ENCODE measurements around the gene PCNX2.

The PCNX2 gene

DNA sequence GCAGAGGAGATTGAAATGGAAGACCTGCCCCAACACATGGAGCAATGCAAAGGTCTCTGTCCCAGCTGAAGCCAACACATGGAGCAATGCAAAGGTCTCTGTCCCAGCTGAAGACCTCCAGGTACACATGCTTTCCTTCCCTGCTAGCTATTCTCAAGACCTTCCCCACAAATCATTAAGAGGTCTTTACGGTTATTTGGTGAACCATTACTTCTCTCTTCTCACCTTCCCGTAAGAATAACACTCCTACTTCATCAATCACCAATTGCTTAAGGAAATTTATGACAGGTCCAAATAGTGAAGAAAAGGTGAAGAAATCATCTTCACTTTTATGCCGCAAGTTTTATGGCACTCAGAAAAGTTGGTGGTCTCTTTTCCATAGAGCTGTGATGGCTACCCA is 206.3 kb downstream of the PCNX2 start:
- no peak overlapping the region for H3K9ac ChIP-seq (ENCODE audit: low read length)
- no peaks in the 10 kb centered on the region for H3K36me3 ChIP-seq (ENCODE audit: low read length)
- no peaks in the 10 kb centered on the region for H3K27me3 ChIP-seq (ENCODE audit: low read length)
- H3K9me2 ChIP-seq (replicated peaks; ENCODE audit: insufficient read depth, low read length): no peaks in the 10 kb centered on the region
- H3F3A ChIP-seq (ENCODE audit: insufficient read depth): no peaks in the 10 kb centered on the region
- H3K4me3 ChIP-seq (ENCODE audit: insufficient read depth, low read length, poor library complexity, severe bottlenecking): no peak overlapping the region
- no peak for TF ChIP-seq EZH2phosphoT487 (conservative IDR thresholded peaks at IDR 0.05; ENCODE audit: low read length)
- H3K79me2 ChIP-seq (ENCODE audit: insufficient read depth, low read length): no peaks in the 10 kb centered on the region
- H3K9me3 ChIP-seq (ENCODE audit: insufficient read depth, low read length): no peaks in the 10 kb centered on the region
- no peak overlapping the region for H3K27ac ChIP-seq (ENCODE audit: low read depth, low read length)
- H2AFZ ChIP-seq (ENCODE audit: low read depth, low read length, severe bottlenecking): no peak overlapping the region
- no peaks in the 10 kb centered on the region for H4K20me1 ChIP-seq (ENCODE audit: low read depth, low read length)
- H3K4me2 ChIP-seq (ENCODE audit: low read depth, low read length, poor library complexity, severe bottlenecking): no peak overlapping the region

DNA sequence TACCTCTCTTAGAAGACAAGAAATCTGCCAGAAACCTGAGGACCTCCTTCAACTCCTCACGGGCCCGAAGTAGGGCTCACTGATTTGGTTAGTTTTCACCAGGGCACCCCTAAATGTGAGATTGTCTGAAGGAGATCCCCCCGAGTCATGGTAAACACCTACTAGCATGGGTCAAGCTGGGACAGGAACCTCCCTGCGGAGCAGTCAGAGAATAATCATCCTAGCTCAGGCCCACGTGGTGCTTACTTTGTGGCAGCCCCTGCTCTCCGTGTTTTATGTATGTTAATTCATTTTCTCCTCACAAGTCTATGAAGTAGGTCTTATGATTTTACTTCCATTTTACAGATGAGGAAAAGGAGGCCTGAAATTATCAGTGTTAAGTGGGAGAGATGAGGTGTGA is 206.9 kb downstream of the PCNX2 start:
- no peaks in the 10 kb centered on the region for H3K9me3 ChIP-seq (ENCODE audit: insufficient read depth, low read length)
- no peaks in the 10 kb centered on the region for H4K20me1 ChIP-seq (ENCODE audit: low read depth, low read length)

DNA sequence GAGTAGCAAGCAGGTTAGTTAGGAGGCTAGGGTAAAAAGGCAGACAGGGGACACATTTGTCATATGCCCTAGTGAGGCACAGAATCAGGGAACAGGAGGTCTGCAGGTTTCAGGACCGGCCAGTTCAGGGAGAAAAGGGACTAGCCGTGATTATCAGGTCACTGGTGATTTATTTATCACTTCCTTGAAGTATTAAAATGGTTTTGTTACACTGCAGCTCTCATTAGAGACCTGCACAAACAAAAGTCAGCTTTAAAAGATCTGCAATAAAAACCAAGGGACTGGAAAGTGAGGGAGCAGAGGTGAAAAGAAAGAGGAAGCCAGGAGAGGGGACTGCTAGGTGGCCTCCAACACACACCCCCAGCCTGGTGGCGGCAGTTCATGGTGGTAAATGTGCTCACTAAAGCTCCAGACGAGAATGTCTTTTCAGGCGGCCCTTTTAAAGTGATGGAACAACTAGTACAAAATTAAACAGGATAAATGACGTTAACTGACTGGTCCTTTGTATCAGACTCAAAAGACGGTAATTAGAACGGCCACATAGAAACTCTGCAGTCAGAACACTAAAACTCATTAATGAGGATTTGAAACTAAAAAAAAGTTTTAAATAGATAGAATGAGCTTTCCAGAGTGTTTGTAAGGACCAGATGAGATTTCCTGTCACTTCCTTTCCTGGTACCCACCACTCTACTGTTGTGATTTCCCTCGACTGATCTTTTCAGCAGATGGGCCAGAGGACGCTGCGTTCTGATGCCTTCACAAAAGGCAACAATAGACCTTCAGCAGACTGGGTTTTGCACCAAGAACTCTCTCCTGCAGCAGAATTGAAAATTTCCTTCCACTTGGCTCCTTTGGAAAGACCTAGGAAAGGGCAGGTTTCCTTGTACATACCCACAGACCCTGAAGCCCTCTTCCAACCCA is 208.3 kb downstream of the PCNX2 start:
- Histone ChIP-seq H3K36me3 (ENCODE audit: low read length) (no peaks in the 10 kb centered on the region), H3K79me2 (ENCODE audit: insufficient read depth, low read length) (no peaks in the 10 kb centered on the region), H4K20me1 (ENCODE audit: low read depth, low read length) (no peaks in the 10 kb centered on the region), H3K4me2 (ENCODE audit: low read depth, low read length, poor library complexity, severe bottlenecking) (no peak overlapping the region), H3K4me3 (ENCODE audit: insufficient read depth, low read length, poor library complexity, severe bottlenecking) (no peak overlapping the region), H3K9me3 (ENCODE audit: insufficient read depth, low read length) (no peaks in the 10 kb centered on the region), H3K9me2 (replicated peaks; ENCODE audit: insufficient read depth, low read length) (no peaks in the 10 kb centered on the region), H3K9ac (ENCODE audit: low read length) (no peak overlapping the region), H3K27ac (ENCODE audit: low read depth, low read length) (no peak overlapping the region), H3F3A (ENCODE audit: insufficient read depth) (no peaks in the 10 kb centered on the region), H3K27me3 (ENCODE audit: low read length) (no peaks in the 10 kb centered on the region), H2AFZ (ENCODE audit: low read depth, low read length, severe bottlenecking) (no peak overlapping the region)
- no peak for TF ChIP-seq EZH2phosphoT487 (conservative IDR thresholded peaks at IDR 0.05; ENCODE audit: low read length)
- TF ChIP-seq CTCF (IDR thresholded peaks at IDR 0.05; ENCODE audit: insufficient read depth, low read length, poor library complexity, severe bottlenecking): no peak

More for the DNA sequence above, 206.9 kb downstream of the PCNX2 start:
- H3K9me2 ChIP-seq (replicated peaks; ENCODE audit: insufficient read depth, low read length): no peaks in the 10 kb centered on the region
- no peak overlapping the region for H3K4me2 ChIP-seq (ENCODE audit: low read depth, low read length, poor library complexity, severe bottlenecking)
- H3K27ac ChIP-seq (ENCODE audit: low read depth, low read length): no peak overlapping the region
- no peaks in the 10 kb centered on the region for H3K27me3 ChIP-seq (ENCODE audit: low read length)
- H3K79me2 ChIP-seq (ENCODE audit: insufficient read depth, low read length): no peaks in the 10 kb centered on the region
- no peak overlapping the region for H3K9ac ChIP-seq (ENCODE audit: low read length)
- no peak overlapping the region for H3K4me3 ChIP-seq (ENCODE audit: insufficient read depth, low read length, poor library complexity, severe bottlenecking)
- H3K36me3 ChIP-seq (ENCODE audit: low read length): no peaks in the 10 kb centered on the region
- TF ChIP-seq CTCF (IDR thresholded peaks at IDR 0.05; ENCODE audit: insufficient read depth, low read length, poor library complexity, severe bottlenecking) (no peak), EZH2phosphoT487 (conservative IDR thresholded peaks at IDR 0.05; ENCODE audit: low read length) (no peak)
- no peak overlapping the region for H2AFZ ChIP-seq (ENCODE audit: low read depth, low read length, severe bottlenecking)
- no peaks in the 10 kb centered on the region for H3F3A ChIP-seq (ENCODE audit: insufficient read depth)

DNA sequence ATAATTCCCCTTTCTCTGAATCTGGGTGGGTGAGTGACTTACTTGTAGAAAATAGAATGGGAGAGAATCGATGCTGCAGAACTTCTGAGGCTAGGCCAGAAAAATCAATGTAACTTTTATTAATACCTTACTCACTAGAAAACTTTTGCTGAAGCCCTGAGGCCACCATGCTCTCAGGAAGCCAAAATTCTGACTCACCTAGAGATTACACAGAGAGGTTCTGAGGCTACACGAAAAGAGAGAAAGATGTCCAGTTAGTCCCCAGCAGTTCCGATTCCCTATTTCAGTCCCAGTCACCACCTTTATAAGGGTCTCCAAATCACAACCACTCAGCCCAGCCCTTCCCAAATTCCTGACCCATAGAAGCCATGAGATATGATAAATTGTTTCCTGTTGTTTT is 210.0 kb downstream of the PCNX2 start:
- Histone ChIP-seq H3K36me3 (ENCODE audit: low read length) (no peaks in the 10 kb centered on the region), H3K79me2 (ENCODE audit: insufficient read depth, low read length) (no peaks in the 10 kb centered on the region), H3K9me3 (ENCODE audit: insufficient read depth, low read length) (no peaks in the 10 kb centered on the region), H2AFZ (ENCODE audit: low read depth, low read length, severe bottlenecking) (no peak overlapping the region), H4K20me1 (ENCODE audit: low read depth, low read length) (no peaks in the 10 kb centered on the region), H3K9ac (ENCODE audit: low read length) (no peak overlapping the region), H3K27me3 (ENCODE audit: low read length) (no peaks in the 10 kb centered on the region), H3K4me3 (ENCODE audit: insufficient read depth, low read length, poor library complexity, severe bottlenecking) (no peak overlapping the region), H3F3A (ENCODE audit: insufficient read depth) (no peaks in the 10 kb centered on the region), H3K27ac (ENCODE audit: low read depth, low read length) (no peak overlapping the region), H3K9me2 (replicated peaks; ENCODE audit: insufficient read depth, low read length) (no peaks in the 10 kb centered on the region), H3K4me2 (ENCODE audit: low read depth, low read length, poor library complexity, severe bottlenecking) (no peak overlapping the region)
- no peak for TF ChIP-seq EZH2phosphoT487 (conservative IDR thresholded peaks at IDR 0.05; ENCODE audit: low read length)
- TF ChIP-seq CTCF (IDR thresholded peaks at IDR 0.05; ENCODE audit: insufficient read depth, low read length, poor library complexity, severe bottlenecking): no peak
